Measurements from ENCODE around the gene FIS1. TPM values are rescaled to one million over a fixed set of nuclear protein-coding genes. Genes with fewer than 3 reads are reported as not detected.
"Not testable (repeated sequence)": the region's sequence is repeated elsewhere in the genome, so short reads cannot be mapped to it uniquely, and the experiment has no call there.

FIS1 gene
- 100 to 1,000 TPM; 177 to 416 (median 341) TPM for polyA plus RNA-seq

DNA sequence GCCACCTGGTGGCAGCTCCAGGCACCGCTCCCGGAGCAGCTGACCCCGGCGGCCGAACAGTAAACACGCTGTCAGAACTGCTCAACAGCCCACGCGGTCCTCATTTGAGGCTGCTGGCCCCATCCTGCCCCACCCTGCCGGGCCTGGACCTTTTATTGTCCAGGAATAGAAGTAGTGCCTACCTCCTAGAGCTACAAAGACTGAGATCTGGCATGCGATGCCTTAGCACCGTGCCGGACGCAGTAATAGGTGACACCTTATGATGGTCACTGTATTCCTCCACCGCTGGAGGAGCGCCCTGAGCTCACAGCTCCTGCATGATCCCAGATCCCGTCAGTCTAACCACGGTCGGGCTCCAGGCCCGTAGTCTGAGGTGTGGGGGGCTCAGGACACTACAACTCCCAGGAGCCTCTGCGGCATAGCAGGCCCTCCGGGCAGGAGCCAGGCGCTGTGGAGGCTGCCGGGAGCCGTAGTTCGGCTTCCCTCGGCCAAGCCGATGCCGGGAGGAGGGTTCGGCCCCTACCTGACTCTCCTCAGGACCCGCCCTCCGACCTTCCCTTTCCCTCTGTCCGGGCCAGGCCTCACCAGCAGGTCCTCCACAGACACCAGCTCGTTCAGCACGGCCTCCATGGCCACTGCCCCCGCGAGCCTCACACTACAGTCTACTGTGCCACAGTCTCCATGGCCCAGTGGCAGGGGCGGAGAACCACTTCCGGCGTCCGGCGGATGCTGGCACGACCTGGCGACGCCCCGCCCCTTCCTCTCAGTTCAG lies at the start of gene FIS1:
FIS1 (minus strand) TSS at position 707 of the 772 bp plus-strand sequence; CDS start at position 630, 77 bp downstream.
- WGBS, 3 donors: 0 to 1% (median 0%) methylated on average over 43 to 45 of the region's 45 CpGs
- H3K27ac ChIP-seq (ENCODE audit: low read depth, low read length): peak within 1 kb of the TSS; percentile 80

DNA sequence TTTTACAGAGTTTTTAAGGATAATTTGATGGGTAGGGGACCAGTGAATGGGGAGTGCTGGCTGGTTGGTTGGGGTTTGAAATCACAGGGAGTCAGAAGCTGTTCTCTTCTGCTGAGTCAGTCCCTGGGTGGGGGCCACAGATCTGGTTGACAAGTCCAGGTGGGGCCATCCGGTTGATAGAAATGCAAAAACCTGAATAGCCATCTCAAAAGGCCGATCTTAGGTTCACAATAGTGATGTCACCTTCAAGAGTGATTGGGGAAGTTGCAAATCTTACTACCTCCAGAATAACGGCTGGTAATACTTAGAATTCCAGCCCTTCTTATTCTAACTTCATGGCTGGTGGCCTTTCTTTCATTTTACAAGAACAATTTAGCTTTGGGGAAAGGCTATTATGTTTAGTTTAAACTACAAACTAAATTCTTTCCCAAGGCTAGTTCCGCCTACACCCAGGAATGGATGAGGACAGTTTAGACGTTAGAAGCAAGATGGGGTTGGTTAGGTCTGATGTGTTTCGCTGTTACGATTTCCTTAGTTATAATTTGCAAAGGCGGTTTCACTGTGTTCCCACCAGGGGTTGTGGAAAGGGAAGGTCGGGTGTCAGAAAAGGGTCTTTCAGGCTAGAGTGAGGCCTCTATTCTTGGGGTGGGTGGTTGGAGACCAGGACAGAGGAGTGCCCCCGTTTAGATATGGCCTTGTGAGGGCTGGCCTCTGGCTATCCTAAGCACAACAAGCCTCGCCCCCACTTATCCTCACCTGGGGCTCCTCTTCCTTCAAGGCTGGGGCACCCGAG lies 49.4 kb upstream of the FIS1 start:
- 50 to 53% (median 51%) methylated on average over 12 of the region's 12 CpGs for WGBS, 3 donors
- no peak overlapping the region for H3K27ac ChIP-seq (ENCODE audit: low read depth, low read length)

DNA sequence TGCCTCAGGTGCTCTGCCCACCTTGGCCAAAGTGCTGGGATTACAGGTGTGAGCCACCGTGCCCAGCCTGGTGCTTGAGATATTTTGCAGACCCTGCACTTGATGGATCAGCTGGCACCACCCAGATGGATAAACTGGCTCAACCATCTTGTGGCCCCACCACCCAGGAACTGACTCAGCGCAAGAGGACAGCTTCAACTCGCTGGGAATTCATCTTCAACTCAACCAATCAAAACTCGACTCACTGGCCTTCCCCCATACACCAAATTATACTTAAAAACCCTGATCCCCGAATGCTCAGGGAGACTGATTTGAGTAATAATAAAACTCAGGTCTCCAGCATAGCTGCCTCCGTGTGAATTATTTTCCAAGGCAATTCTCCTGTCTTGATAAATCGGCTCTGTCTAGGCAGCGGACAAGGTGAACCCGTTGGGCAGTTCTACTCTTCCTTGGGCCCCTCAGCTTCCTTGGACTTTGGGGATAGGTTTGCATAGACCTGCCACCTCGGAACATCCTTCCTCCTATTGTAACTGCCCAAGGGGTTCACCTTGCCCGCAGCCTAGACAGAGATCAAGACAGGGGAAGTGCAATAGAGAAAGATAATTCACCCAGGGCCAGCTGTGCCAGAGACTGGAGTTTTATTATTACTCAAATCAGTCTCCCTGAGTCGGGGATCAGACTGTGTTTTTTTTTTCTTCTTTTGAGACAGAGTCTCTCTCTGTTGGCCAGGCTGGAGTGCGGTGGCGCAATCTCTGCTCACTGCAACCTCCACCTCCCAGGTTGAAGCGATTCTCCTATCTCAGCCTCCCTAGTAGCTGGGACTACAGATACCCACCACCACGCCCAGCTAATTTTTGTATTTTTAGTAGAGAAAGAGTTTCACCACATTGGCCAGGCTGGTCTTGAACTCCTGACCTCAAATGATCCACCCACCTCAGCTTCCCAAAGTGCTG lies 48.5 kb upstream of the FIS1 start:
- H3K27ac ChIP-seq (ENCODE audit: low read depth, low read length): not testable (repeated sequence)
- WGBS, 3 donors: 45 to 53% (median 47%) methylated on average over 16 of the region's 16 CpGs

DNA sequence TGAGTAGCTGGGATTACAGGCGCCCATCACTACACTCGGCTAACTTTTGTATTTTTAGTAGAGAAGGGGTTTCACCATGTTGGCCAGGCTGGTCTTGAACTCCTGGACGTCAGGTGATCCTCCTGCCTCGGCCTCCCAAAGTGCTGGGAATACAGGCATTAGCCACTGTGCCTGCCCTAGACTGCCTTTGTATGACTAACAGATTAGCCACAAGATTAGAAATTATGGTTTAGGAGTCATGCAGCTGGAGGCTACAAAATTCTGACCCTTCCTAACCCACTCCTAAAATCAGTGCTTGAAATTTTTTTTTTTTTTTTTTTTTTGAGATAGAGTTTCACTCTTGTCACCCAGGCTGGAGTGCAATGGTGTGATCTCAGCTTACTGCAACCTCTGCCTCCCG lies 47.7 kb upstream of the FIS1 start:
- WGBS, 3 donors: 58 to 77% (median 70%) methylated on average over 5 of the region's 5 CpGs

DNA sequence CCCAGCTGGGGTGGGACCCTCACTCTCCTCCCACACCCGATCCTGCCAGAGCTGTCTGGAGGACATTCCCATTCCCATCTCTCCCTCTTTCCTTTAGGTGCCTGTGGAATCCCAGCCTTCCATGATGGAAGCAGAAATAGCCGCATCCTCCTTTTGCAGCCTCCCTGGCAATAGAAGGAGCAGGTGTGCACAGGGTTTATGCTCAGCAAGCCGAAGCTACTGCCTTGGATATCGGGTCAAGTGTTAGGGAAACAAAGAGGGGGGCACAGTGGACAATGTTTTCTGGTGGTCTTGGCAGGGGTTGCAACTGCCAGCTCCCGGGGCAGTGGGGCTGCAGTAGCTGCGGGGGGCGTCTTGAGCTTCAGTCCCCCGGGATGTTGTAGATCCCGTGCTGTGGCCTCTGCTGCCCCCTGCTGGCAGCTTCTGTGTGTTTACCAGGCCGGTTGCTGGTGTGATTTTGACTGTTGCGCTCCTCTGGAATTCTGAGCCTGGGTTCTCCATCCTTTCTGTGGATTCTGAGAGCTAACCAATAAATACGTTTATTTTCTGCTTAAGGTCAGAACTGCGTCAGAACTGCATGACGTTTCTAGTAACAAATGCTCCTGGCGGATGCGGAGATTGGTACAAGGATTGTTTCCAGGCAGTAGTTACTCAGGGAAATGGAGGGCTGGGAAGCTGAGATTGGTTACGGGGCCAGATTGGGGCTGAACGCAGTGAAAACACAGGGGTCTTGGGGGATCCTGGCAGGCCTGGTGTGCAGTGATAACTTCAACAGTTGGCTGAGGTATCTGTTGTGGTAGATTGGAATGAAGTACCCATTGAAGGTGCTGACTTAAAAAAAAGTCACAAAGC lies 45.5 kb upstream of the FIS1 start:
- 21 to 24% (median 23%) methylated on average over 14 to 18 of the region's 18 CpGs for WGBS, 3 donors

More for the DNA sequence above, 47.7 kb upstream of the FIS1 start:
- not testable (repeated sequence) for H3K27ac ChIP-seq (ENCODE audit: low read depth, low read length)

DNA sequence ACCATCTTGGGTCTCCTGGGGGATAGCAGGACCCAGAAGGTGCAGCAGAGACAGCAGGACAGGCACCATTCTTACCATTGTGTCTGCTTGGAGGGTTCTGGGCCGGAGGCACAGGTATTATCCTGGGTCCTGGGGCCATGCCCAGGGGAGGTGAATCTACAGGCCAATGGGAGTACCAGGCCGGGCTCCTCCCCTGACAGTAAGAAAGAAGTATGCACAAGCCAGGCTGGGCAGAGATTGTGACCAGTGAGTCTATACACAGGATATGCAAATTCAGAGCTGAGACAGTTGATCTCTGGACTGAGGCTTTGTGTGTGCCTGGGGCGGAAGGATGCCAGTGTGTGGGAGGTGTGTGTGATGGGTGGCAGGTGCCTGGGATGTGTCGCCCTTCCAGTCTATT lies 44.8 kb upstream of the FIS1 start:
- H3K27ac ChIP-seq (ENCODE audit: low read depth, low read length): not testable (repeated sequence)
- 64 to 72% (median 67%) methylated on average over 3 to 4 of the region's 4 CpGs for WGBS, 3 donors

More for the DNA sequence above, 45.5 kb upstream of the FIS1 start:
- H3K27ac ChIP-seq (ENCODE audit: low read depth, low read length): not testable (repeated sequence)

DNA sequence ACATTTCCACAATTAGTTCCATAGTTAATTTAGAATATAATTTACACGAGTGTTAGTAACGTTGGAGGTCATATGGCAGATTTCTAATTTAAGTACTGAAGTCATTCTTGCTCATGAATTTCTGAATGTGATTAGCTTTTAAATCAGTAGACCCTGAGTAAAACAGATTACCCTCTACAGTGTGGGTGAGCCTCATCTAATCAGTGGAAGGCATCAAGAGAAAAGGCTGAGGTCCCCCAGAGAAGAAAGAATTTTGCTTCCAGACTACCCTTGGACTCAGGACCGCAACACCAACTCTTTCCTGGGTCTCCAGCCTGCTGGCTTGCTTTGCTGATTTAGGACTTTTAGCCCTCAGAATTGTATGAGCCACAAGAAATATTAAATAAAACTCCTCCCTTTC lies 43.6 kb upstream of the FIS1 start:
- WGBS, 3 donors: 86 to 89% (median 89%) methylated on average over 3 of the region's 3 CpGs
- H3K27ac ChIP-seq (ENCODE audit: low read depth, low read length): no peak overlapping the region

DNA sequence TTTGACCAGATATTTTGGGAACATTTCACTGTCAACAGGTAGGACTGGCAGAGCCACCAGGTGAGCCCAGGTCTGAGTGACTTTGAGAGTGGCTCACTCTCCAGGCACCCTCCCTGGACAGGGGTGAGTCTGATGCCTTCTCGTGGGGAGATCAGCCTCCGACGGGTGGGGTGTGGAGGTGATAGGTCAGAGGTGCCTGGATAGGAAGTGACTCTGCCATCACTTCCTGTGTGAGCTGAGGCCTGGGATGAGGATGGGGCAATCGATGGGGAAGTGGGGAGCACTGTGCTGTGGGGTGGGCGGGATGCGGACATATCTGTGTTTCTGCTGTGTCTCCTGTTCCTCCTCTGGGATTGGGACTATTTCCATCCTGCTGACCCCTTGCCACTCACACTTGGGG lies 42.2 kb upstream of the FIS1 start:
- WGBS, 3 donors: 32 to 74% (median 51%) methylated on average over 6 of the region's 6 CpGs
- no peak overlapping the region for H3K27ac ChIP-seq (ENCODE audit: low read depth, low read length)

DNA sequence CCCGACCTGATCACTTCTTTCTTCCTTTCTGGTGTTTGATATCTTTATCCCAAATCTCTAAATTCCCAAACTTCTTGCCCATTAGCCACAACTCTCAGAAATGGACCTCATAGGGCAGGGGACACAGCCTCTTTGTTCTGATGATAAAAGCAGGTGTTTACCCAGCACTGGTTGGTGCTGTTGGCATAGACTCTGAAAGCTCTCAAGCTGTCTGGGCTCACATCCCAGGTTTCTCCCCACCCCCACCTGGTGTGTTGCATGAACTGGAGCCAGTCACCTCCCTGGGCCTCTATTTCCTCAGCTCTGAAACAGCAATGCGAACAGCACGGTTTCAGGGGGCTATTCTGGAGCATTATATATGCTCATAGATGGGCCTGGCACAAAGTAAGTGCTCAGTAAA lies 41.0 kb upstream of the FIS1 start:
- H3K27ac ChIP-seq (ENCODE audit: low read depth, low read length): not testable (repeated sequence)
- 62 to 64% (median 64%) methylated on average over 3 of the region's 3 CpGs for WGBS, 3 donors

DNA sequence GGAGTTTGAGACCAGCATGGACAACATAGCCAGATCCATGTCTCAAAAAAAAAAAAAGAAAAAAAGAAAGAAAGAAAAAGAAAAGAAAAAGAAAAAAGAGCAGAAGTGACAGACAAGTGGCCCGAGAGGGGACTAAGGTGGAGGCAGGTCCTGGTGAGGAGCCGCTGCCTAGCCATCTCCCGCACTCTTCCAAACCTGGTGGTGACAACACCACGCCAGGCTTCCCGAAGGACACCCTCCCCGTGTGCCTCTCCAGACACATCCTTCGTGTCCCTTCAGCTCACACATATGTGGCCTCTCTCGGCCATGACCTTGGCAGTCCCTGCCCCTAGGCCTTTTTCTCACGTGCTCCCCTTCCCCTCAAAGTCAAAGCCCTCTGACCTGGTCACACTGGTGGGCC lies 40.3 kb upstream of the FIS1 start:
- no peak overlapping the region for H3K27ac ChIP-seq (ENCODE audit: low read depth, low read length)
- WGBS, 3 donors: 68 to 84% (median 78%) methylated on average over 9 of the region's 9 CpGs

DNA sequence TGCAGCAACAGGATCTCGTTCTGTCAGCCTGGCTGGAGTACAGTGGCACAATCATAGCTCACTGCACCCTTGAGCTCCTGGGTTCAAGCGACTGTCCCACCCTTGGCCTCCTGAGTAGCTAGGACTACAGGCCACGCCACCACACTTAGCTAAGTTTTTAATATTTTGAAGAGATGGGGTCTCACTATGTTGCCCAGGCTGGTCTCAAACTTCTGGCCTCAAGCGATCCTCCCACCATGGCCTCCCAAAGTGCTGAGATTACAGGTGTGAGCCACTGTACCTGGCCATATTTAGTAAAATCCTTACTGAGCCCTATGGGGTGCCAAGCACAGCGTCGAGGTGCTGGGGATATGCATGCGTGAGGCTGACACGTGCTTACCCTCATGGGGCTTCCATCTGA lies 36.0 kb upstream of the FIS1 start:
- H3K27ac ChIP-seq (ENCODE audit: low read depth, low read length): not testable (repeated sequence)
- WGBS, 3 donors: 88 to 91% (median 89%) methylated on average over 8 of the region's 8 CpGs

DNA sequence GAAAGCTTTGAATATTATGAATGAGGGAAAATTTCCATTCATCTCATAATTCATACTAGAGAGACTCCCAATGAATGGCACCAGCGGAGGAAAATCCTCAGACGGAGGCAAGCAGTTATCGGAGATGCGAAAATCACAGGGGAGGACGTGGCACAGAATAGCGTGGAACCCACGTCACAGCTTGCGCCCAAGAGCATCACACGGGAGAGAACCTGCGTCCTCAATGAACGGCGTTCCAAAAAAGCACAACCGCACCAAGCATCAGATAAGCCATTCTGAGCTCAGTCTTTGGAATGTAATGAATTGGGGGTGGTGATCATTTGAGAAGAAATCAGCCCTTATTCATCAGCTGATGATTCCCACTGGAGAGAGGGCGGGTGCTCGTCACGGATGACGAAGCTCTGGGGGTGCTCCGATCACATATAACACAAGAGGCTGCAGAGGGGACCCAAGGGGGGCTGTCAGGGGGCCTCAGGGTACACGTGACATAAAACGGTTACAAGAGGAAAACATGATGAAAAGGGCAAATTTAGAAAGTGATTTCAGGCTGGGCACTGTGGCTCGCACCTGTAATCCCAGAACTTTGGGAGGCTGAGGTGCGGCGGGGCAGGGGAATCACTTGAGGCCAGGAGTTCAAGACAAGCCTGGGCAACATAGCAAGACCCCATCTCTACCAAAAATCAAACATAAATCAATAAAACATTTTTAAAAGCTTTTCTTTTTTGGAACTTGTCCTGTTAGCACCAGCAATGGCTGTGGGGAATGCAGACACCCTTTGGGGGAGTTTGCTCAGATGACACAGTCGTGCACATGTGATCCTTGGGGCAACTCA lies 33.8 kb upstream of the FIS1 start:
- no peak overlapping the region for H3K27ac ChIP-seq (ENCODE audit: low read depth, low read length)
- WGBS, 3 donors: 73 to 86% (median 75%) methylated on average over 24 of the region's 24 CpGs

DNA sequence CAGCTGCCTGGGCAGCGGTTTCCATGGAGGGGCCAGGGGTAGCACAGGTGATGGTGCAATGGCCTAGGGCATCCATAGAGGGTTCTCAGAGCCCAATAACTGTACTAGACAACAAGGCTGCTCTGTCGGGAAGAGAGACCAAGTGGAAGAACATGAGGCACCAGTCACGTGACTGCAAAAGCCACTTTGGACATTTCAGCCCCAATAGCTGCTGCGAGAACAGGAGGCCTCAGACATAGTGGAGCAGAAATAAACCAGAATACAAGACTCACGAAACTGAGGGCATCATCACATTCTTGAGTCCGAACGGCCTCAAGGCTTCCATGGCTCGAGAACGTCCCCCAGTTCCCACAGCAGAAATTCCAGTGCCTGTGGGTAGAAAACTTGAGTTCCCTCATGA lies 32.3 kb upstream of the FIS1 start:
- WGBS, 3 donors: 81 to 84% (median 82%) methylated on average over 9 of the region's 9 CpGs
- H3K27ac ChIP-seq (ENCODE audit: low read depth, low read length): no peak overlapping the region

DNA sequence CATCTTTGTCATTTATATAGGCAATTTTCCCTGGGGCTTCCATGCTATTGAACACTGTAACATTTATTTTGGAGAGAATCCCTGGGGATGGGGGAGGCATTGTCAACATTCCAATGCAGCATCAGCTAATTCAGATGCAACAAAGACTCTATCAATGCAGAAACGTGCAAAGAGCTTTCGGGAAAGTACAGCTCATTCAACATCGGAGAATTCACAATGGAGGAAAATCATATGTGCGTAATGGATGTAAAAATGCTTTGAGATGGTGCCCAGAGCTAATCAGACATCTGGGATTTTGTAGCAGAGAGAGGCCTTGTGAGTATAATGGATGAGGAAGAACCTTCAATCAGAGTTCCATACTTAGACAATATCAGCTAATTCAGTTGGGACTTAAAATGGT lies 28.3 kb upstream of the FIS1 start:
- no peak overlapping the region for H3K27ac ChIP-seq (ENCODE audit: low read depth, low read length)
- WGBS, 3 donors: 48 to 65% (median 56%) methylated on average over 4 of the region's 4 CpGs

DNA sequence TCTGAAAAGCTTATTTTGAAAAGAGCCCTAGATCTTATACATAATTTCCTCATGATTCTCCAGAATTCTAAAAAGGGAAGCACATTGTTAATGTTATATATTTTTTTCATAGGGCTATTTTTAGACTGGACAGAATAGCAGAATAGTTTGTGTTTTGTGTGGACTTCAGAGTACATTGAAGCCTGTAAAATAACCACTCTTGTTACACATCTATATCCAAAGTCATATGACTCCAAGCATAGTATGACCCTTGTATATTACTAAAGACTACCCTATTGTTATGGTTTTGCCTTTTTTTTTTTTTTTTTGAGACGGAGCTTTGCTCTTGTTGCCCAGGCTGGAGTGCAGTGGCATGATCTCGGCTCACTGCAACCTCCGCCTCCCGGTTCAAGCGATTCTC lies 26.1 kb upstream of the FIS1 start:
- 68 to 84% (median 80%) methylated on average over 5 of the region's 5 CpGs for WGBS, 3 donors
- no peak overlapping the region for H3K27ac ChIP-seq (ENCODE audit: low read depth, low read length)

DNA sequence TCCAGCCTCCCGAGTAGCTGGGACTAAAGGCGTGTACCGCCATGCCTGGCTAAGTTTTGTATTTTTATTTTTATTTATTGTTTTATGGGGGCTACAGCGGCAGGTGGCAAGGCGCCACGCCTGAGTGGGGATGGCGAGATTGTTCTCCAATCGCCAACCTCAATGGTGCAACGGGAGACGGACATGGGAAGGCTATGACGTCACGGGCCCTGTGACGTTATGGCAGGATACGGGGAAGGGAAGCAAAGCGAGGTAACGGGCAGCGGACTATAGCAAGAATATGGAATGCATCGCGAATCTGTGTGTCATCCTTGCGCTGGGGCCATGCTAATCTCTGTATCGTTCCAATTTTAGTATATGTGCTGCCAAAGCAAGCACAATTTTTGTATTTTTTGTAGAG lies 24.8 kb upstream of the FIS1 start:
- 86 to 88% (median 87%) methylated on average over 21 of the region's 21 CpGs for WGBS, 3 donors
- H3K27ac ChIP-seq (ENCODE audit: low read depth, low read length): no peak overlapping the region

Measured in adipose tissue (tissue), 3 donors.